ENCODE data around the gene MAP2K7.
"Not testable (repeated sequence)": the region's sequence is repeated elsewhere in the genome, so short reads cannot be mapped to it uniquely, and the experiment has no call there.

MAP2K7 gene

DNA sequence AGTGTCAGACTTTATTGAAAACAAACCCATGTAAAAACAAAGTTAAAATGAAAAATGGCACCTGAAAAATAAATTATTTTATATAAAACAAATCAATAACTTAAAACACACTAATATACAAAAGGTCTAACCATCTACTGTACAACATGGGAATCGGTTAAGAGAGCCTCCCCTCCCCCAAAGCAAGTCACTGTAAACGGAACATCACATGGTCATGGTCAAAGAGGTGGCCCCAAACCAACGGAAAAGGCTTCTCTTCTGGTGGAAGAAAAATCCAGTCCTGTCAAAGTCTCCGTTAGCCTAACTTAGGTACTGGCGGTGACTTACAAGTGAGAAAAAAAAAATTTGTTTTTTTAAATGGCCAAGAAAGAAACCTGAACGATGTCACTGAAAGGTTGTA lies 55.5 kb downstream of the MAP2K7 start:
- in situ Hi-C loops (cut with MboI; ENCODE audit: low sequenced_read_pairs): no loop called here

- in situ Hi-C loops (cut with MboI; ENCODE audit: low sequenced_read_pairs): not testable (repeated sequence)
These were observed 57.4 kb downstream of the MAP2K7 start for GRCh38 chr19:7961082-7961481.

DNA sequence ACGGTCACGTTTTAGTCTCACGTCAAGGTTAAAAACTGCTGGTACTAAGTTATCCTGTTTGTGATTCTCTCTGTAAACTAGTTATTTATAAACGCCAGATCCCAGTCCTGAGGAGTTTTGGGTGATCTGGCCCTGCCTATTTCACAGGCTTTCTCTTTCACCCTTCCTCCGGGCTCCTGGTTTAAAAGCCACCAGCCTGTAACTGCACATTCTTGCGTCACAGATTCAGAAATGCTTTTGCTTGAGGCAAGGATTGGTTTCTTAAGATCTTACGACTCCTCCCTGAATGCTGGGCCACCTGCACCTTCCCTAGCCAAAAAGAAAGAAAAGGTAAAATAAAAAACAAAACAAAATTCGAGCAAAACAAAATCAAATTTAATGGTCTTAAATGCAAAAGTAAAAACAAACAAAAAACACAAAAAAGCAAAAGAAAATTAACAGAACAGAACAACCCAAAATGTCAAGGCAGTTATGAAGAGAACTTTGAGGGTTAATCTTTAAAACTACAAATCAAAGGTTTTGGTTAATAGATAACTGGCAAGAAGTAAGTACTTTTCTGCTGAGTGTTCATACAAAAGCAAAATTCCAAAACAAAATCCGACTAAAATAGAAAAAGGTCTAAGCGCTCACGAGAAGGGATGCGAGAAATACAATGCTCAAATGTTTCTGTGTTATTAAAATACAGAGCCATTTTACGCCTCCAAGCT lies 58.4 kb downstream of the MAP2K7 start:
- in situ Hi-C loops (cut with MboI; ENCODE audit: low sequenced_read_pairs): no loop called here

DNA sequence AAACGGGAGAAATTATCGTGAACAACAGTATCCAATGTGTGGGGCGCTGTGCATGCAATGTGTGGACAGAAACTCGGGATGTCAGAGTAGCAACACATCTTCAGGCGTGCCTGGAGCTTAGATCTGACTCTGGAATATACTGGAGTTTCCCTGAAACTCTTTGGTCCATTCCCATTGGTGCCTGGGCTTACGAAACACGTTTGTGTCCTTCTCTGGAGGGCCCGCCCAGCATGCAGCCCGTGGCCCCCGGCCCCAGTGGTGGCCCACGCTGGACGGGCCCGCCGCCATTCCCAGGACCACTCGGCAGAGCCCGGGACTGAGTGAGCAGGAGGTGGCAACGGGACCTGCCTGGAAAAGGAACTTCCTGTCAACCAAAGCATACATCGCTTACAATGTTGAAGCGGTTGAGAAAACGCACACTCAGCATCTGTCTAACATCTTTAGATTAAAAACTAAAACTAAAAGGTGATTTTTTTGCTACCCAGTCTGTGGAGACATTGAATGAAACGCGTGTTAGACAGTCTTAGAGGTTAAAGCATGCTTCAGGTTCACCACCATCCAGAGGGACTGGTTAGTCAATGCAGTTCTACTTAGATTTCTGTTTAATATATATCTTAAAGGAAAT lies 59.1 kb downstream of the MAP2K7 start:
- in situ Hi-C loops (cut with MboI; ENCODE audit: low sequenced_read_pairs): no loop called here

GRCh38 chr19:7963566-7963965 lies 59.9 kb downstream of the MAP2K7 start:
- in situ Hi-C loops (cut with MboI; ENCODE audit: low sequenced_read_pairs): no loop called here
